ENCODE data around the gene PHF19. TPM values are rescaled to one million over a fixed set of nuclear protein-coding genes. Genes with fewer than 3 reads are reported as not detected.

Gene PHF19
- 10.0 TPM for total RNA-seq (ENCODE audit: unreplicated experiment)
- long read RNA-seq, partial matches to known transcripts: 0 of 1 reads
- long read RNA-seq, other reads (novel, unspliced or antisense): 0 of 1 reads

DNA sequence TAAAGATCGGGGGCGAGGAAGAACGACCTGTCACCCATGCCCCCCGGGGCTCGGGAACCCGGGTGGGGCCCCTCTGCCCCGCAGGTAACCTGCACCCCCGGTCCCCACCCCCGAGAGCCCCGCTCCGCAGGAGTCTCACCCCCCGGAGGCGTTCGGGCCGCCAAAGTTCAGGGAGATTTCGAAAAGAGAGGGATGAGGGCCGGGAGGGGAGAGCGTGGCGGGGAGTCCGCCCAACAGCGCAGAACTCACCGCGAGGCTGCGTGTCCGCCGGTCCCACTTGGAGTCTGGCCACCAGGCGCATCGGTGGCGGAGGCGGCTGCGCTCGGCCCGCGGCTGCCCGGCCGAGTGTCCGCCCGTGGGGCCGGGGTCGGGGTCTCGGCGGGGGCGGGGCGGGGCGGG, at the start of gene PHF19:
Gene PHF19 (minus strand): TSS at position 347 of the 399 bp plus-strand sequence. CDS start 2,447 bp downstream, outside the sequence.
- Mint-ChIP-seq H3K4me1 (ENCODE audit: unreplicated experiment) (peaks cover 4% of the 10 kb centered on the region), H3K9me3 (ENCODE audit: unreplicated experiment) (no peaks in the 10 kb centered on the region)
- peak; percentile 27 for DNase-seq (ENCODE audit: low spot score)

DNA sequence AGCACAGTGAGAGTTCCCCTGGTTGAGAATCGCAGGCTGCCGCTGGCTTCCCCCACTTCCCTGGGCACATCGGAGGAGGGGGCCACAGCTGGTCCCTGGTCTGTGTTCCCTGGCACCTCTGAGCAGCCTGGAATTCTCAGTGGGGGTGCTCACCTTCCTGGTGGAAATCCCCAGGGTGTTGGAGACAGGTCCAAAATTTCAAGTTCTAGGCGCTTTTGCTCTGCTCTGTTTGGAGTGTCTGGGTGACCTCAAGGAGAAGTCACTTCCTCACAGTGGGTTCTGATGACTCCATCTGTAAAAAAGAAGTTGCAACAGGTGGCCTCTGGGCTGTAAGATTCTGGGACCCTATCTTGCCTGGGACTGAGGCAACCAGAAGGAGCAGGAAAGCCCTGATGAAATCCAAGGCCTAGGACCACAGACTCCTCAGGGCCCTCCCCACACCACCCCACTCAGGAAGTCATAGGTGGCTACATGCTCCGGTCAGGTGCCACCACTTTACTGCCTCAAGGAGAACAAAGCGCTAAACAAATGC, 49.5 kb upstream of the PHF19 start, which contains the start of gene TRAF1:
Gene TRAF1 (minus strand): TSS at position 400 of the 532 bp plus-strand sequence. CDS start 721 bp downstream, outside the sequence.
- no peak within 1 kb of the TSS for H3K27ac Mint-ChIP-seq (ENCODE audit: unreplicated experiment)

More for the DNA sequence above, at the start of gene PHF19:
- H3K27me3 Mint-ChIP-seq (ENCODE audit: unreplicated experiment): peaks cover 18% of the 10 kb centered on the region
- TF ChIP-seq CTCF (IDR thresholded peaks at IDR 0.05; ENCODE audit: unreplicated experiment): no peak
- no peak within 1 kb of the TSS for H3K27ac Mint-ChIP-seq (ENCODE audit: unreplicated experiment)
- H3K36me3 Mint-ChIP-seq (ENCODE audit: low read depth, unreplicated experiment): peaks cover 5% of the 10 kb centered on the region
- H3K4me3 Mint-ChIP-seq (ENCODE audit: unreplicated experiment): peak within 1 kb of the TSS; percentile 91

GRCh38 chr9:120925535-120926396, 48.8 kb upstream of the PHF19 start:
- DNase-seq (ENCODE audit: low spot score): no peak
- Mint-ChIP-seq H3K9me3 (ENCODE audit: unreplicated experiment) (no peaks in the 10 kb centered on the region), H3K27me3 (ENCODE audit: unreplicated experiment) (peaks cover 8% of the 10 kb centered on the region)

More for the DNA sequence above, 49.5 kb upstream of the PHF19 start, which contains the start of gene TRAF1:
- no peaks in the 10 kb centered on the region for H3K36me3 Mint-ChIP-seq (ENCODE audit: low read depth, unreplicated experiment)
- no peak for TF ChIP-seq CTCF (IDR thresholded peaks at IDR 0.05; ENCODE audit: unreplicated experiment)
- peaks cover 9% of the 10 kb centered on the region for H3K27me3 Mint-ChIP-seq (ENCODE audit: unreplicated experiment)
- H3K4me3 Mint-ChIP-seq (ENCODE audit: unreplicated experiment): no peak within 1 kb of the TSS
- peaks cover 16% of the 10 kb centered on the region for H3K4me1 Mint-ChIP-seq (ENCODE audit: unreplicated experiment)
- H3K9me3 Mint-ChIP-seq (ENCODE audit: unreplicated experiment): no peaks in the 10 kb centered on the region
- DNase-seq (ENCODE audit: low spot score): no peak

GRCh38 chr9:120924698-120925534, 47.9 kb upstream of the PHF19 start:
- Mint-ChIP-seq H3K36me3 (ENCODE audit: low read depth, unreplicated experiment) (no peaks in the 10 kb centered on the region), H3K4me3 (ENCODE audit: unreplicated experiment) (no peak overlapping the region), H3K4me1 (ENCODE audit: unreplicated experiment) (peaks cover 11% of the 10 kb centered on the region), H3K9me3 (ENCODE audit: unreplicated experiment) (no peaks in the 10 kb centered on the region), H3K27ac (ENCODE audit: unreplicated experiment) (no peak overlapping the region), H3K27me3 (ENCODE audit: unreplicated experiment) (peaks cover 8% of the 10 kb centered on the region)
- no peak for TF ChIP-seq CTCF (IDR thresholded peaks at IDR 0.05; ENCODE audit: unreplicated experiment)
- no peak for DNase-seq (ENCODE audit: low spot score)

More at GRCh38 chr9:120925535-120926396, 48.8 kb upstream of the PHF19 start:
- H3K4me3 Mint-ChIP-seq (ENCODE audit: unreplicated experiment): no peak overlapping the region
- H3K4me1 Mint-ChIP-seq (ENCODE audit: unreplicated experiment): peaks cover 11% of the 10 kb centered on the region
- no peak for TF ChIP-seq CTCF (IDR thresholded peaks at IDR 0.05; ENCODE audit: unreplicated experiment)
- H3K36me3 Mint-ChIP-seq (ENCODE audit: low read depth, unreplicated experiment): no peaks in the 10 kb centered on the region
- H3K27ac Mint-ChIP-seq (ENCODE audit: unreplicated experiment): no peak overlapping the region

Data from endothelial cell (in vitro differentiated cells).